ENCODE results near the gene SPTBN4.

GRCh38 chr19:40616178-40616577 lies 149.4 kb downstream of the SPTBN4 start:
- TF ChIP-seq CTCF (IDR thresholded peaks at IDR 0.05) (no peak), EP300 (IDR thresholded peaks at IDR 0.05) (no peak), POLR2A (IDR thresholded peaks at IDR 0.05) (no peak)

Measured in upper lobe of left lung (tissue), 4 donors.